GM23338 (cell line): ENCODE results near the gene IRF3.

Source experiments
- CREB1 ChIP-seq: fragments of 250-450 bp; sonication (Bioruptor Pico); IDR thresholded peaks from 2 replicates; pipeline ENCODE4 v1.5.0; 2020; ENCODE audit warnings: low read depth, mild to moderate bottlenecking, moderate library complexity
- CTCF ChIP-seq, 2 experiments: fragments of 200-600 bp in 1 of 2; sonication (generic) in 1 of 2; conservative IDR thresholded peaks; 2 replicates each; pipeline versions ENCODE4 v1.5.1 to v1.6.1; 2016 to 2017; ENCODE audit warnings: antibody characterized with exemption in 2 of 2, low read depth in 2 of 2, mild to moderate bottlenecking in 2 of 2, moderate library complexity in 1 of 2
- ETS1 ChIP-seq: IDR thresholded peaks from 2 replicates; pipeline ENCODE4 v1.6.1; 2016; ENCODE audit warnings: antibody characterized with exemption
- EZH2 ChIP-seq: fragments of 200-600 bp; sonication (generic); IDR thresholded peaks from one replicate; pipeline ENCODE4 v1.8.0; 2017; ENCODE audit warnings: antibody characterized with exemption, mild to moderate bottlenecking, low read depth; ENCODE audit not compliant: unreplicated experiment
- EZH2phosphoT487 ChIP-seq: fragments of 200-600 bp; sonication (generic); IDR thresholded peaks from one replicate; pipeline ENCODE4 v1.8.1; 2018; ENCODE audit warnings: antibody characterized with exemption; ENCODE audit not compliant: unreplicated experiment
- JUNB ChIP-seq: IDR thresholded peaks from one replicate; pipeline ENCODE4 v1.6.1; 2016; ENCODE audit warnings: antibody characterized with exemption; ENCODE audit not compliant: unreplicated experiment
- NANOG ChIP-seq: IDR thresholded peaks from 2 replicates; pipeline ENCODE4 v1.6.1; 2016; ENCODE audit warnings: antibody characterized with exemption, borderline replicate concordance
- POLR2AphosphoS5 ChIP-seq: IDR thresholded peaks from 2 replicates; pipeline ENCODE4 v1.6.1; 2016; ENCODE audit warnings: antibody characterized with exemption, low read depth
- REST ChIP-seq: IDR thresholded peaks from one replicate; pipeline ENCODE4 v1.6.1; 2018; ENCODE audit warnings: antibody characterized with exemption; ENCODE audit not compliant: unreplicated experiment
- STAT1 ChIP-seq: IDR thresholded peaks from one replicate; pipeline ENCODE4 v1.6.1; 2016; ENCODE audit warnings: antibody characterized with exemption; ENCODE audit not compliant: unreplicated experiment
- ZNF331 ChIP-seq: fragments of 250-450 bp; sonication (Bioruptor Pico); IDR thresholded peaks from 2 replicates; pipeline ENCODE4 v1.5.0; 2020; ENCODE audit warnings: low read depth, mild to moderate bottlenecking, moderate library complexity

DNA sequence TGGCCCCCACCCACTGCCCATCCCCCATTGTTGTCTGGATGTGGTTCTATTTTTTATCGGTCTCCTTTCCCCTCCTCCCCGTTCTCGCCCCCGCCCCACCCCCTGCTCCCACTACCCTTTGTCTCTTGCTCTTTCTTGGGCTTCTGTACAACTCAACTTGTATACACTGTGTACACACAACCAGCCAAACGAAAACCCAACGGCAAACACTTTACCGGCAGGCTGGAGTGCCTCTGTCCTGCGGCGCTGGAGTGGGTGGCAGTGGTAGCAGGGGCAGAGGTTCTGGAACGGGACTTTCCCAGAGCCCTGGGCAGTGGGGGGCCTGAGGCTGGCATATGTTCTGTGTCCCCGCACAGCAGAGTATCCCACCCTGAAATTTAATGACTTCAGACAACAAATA lies 39.4 kb downstream of the IRF3 start:
- TF ChIP-seq CTCF (conservative IDR thresholded peaks at IDR 0.05; ENCODE audit: low read depth in 2 of 2) (no peak), EZH2 (no peak), CREB1 (no peak), POLR2AphosphoS5 (no peak), ETS1 (no peak), STAT1 (no peak), REST (no peak), EZH2phosphoT487 (no peak), ZNF331 (CRISPR knock-in tag) (no peak), JUNB (no peak), NANOG (no peak)
